ENCODE measurements around the gene ARL5A. TPM values are rescaled to one million over a fixed set of nuclear protein-coding genes. Genes with fewer than 3 reads are reported as not detected.

ARL5A gene
- total and polyA plus RNA-seq, 11 donors, result 12.9 to 59.1 (median 54.4) TPM

DNA sequence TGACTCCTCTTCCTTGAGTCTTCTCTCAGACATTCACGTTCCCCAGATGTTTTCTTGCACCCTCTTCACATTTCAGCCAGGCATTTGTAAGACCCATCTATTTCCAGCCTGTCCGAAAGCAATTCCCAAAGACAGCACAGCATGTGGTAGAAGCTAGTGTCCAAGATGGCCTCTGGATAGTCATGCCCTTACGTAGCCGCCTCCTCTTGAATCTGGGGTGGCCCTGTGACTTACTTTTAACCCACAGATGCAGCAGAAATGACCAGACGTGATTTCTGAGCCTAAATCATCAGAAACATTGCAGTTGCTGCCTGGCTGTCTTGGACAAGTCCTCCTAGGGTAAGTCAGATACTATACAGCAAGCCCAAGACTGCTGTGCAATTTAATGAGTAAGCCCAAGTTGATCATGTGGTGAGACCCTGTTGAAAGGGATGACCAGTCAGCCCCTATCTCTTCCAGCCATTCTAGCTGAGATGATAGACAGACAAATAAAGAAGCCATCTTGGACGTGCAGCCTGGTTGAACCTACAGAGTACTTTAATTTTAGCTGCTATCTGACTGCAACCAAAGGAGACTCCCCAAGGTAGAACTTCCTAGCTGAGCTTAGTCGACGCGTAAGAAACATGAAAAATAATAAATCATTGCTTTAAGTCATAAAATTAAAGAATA lies 12.3 kb downstream of the ARL5A start:
- Histone ChIP-seq H3K4me3 (no peak overlapping the region), H3K4me1 (peaks cover 0 to 35% (median 8%) of the 10 kb centered on the region in 12 donors), H3K27me3 (no peaks in the 10 kb centered on the region), H3K36me3 (peaks cover 0 to 47% (median 39%) of the 10 kb centered on the region in 9 donors), H3K9me3 (peaks cover 0 to 6% (median 0%) of the 10 kb centered on the region in 12 donors), H3K27ac (no peak overlapping the region)
- whole genome bisulfite sequencing, 4 donors, result 89 to 95% (median 93%) methylated on average over 9 of the region's 9 CpGs
- intact Hi-C loops (cut with DNase I), result no loop called here
- TF ChIP-seq POLR2A (IDR thresholded peaks at IDR 0.05), result no peak
- no peak for TF ChIP-seq CTCF (IDR thresholded peaks at IDR 0.05)
- ATAC-seq (no peak), DNase-seq (no peak)

DNA sequence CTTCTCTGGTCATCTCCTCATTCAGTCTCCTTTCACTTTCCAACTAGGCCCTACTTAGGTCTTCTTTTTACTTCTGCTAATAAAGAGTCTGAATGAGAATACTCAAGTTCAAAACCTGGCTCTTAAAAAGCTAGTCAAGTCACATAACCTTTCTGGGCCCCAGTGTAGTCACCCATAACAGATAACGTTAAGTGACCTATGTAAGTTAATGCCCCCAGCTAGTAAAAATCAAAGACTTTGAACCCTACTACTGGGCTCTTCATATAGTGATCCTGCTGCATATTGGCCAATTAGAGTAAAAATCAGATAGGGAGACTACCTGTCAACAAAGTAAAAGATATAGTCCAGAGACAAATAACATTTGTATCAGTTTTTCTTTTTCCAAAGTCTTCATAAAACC lies 17.7 kb downstream of the ARL5A start:
- peaks cover 0 to 6% (median 0%) of the 10 kb centered on the region in 12 donors for H3K9me3 ChIP-seq
- no peak for ATAC-seq
- no peak for TF ChIP-seq POLR2A (IDR thresholded peaks at IDR 0.05)
- no peak for TF ChIP-seq CTCF (IDR thresholded peaks at IDR 0.05)
- peaks cover 0 to 13% (median 6%) of the 10 kb centered on the region in 12 donors for H3K4me1 ChIP-seq
- DNase-seq, result no peak
- no peak overlapping the region for H3K4me3 ChIP-seq
- H3K27ac ChIP-seq, result no peak overlapping the region
- 81 to 92% (median 86%) methylated on average over 1 of the region's 1 CpG for WGBS, 4 donors
- H3K27me3 ChIP-seq, result no peaks in the 10 kb centered on the region
- intact Hi-C loops (cut with DNase I), result no loop called here
- peaks cover 0 to 82% (median 70%) of the 10 kb centered on the region in 9 donors for H3K36me3 ChIP-seq

DNA sequence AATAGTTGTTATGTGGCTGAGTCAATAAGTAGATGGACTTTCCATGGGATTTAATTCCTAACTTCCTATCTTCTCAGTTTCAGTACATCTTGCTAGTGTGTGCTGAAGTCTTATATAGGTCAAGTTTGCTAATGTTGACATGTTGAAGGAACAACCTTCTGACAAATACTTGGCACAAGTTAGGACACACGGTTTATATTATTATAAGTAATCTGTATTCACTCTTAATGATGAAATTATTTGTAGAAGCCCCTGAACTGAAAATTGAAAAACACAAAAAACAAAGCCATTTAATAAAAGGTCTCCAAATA lies 19.2 kb downstream of the ARL5A start:
- H3K27me3 ChIP-seq, result no peaks in the 10 kb centered on the region
- peaks cover 0 to 6% (median 0%) of the 10 kb centered on the region in 12 donors for H3K9me3 ChIP-seq
- ATAC-seq, result no peak
- no peak overlapping the region for H3K4me3 ChIP-seq
- peaks cover 0 to 13% (median 6%) of the 10 kb centered on the region in 12 donors for H3K4me1 ChIP-seq
- 35 to 62% (median 38%) methylated on average over 1 of the region's 1 CpG for WGBS, 4 donors
- no peak overlapping the region for H3K27ac ChIP-seq
- peaks cover 0 to 86% (median 73%) of the 10 kb centered on the region in 9 donors for H3K36me3 ChIP-seq
- intact Hi-C loops (cut with DNase I), result loop anchor here in 3 of 10 donors (10.0 kb wide), 2 partner anchors 194 to 196 kb away; no protein-coding TSS in a partner anchor
- no peak for TF ChIP-seq CTCF (IDR thresholded peaks at IDR 0.05)
- no peak for TF ChIP-seq POLR2A (IDR thresholded peaks at IDR 0.05)
- no peak for DNase-seq

GRCh38 chr2:151808258-151809072 lies 19.8 kb downstream of the ARL5A start:
- 90 to 97% (median 91%) methylated on average over 5 of the region's 5 CpGs for WGBS, 4 donors
- DNase-seq (no peak), ATAC-seq (no peak)
- peaks cover 0 to 86% (median 69%) of the 10 kb centered on the region in 9 donors for H3K36me3 ChIP-seq
- no peak overlapping the region for H3K4me3 ChIP-seq
- TF ChIP-seq POLR2A (IDR thresholded peaks at IDR 0.05) (no peak), CTCF (IDR thresholded peaks at IDR 0.05) (peak; percentile 36 to 70 (median 58))
- H3K27me3 ChIP-seq, result no peaks in the 10 kb centered on the region
- H3K4me1 ChIP-seq, result peaks cover 0 to 13% (median 6%) of the 10 kb centered on the region in 12 donors
- peaks cover 0 to 6% (median 0%) of the 10 kb centered on the region in 12 donors for H3K9me3 ChIP-seq
- H3K27ac ChIP-seq, result no peak overlapping the region
- intact Hi-C loops (cut with DNase I), result loop anchor here in 3 of 10 donors (10.0 kb wide), 2 partner anchors 194 to 196 kb away; no protein-coding TSS in a partner anchor

Data from heart left ventricle (tissue), 16 donors.